Measurements from ENCODE around the gene AGBL1. TPM values are rescaled to one million over a fixed set of nuclear protein-coding genes. Genes with fewer than 3 reads are reported as not detected.

The AGBL1 gene
- total RNA-seq, 2 donors from 2014 or later, result not detected

GRCh38 chr15:86347245-86347644 lies 267.6 kb downstream of the AGBL1 start:
- 50 to 54% methylated on average over 2 of the region's 2 CpGs for WGBS, 2 donors
- Histone ChIP-seq H3K4me3 (no peak overlapping the region), H3K27ac (no peak overlapping the region), H3K9me3 (no peaks in the 10 kb centered on the region), H3K4me1 (no peaks in the 10 kb centered on the region), H3K36me3 (replicated peaks in 1 of 2; ENCODE audit: insufficient read depth in 1 of 2, low read depth in 2 of 2) (no peaks in the 10 kb centered on the region), H3K27me3 (no peaks in the 10 kb centered on the region)
- DNase-seq, result no peak
- TF ChIP-seq CTCF (IDR thresholded peaks at IDR 0.05) (no peak), POLR2A (IDR thresholded peaks at IDR 0.05) (no peak)
- ATAC-seq, result no peak
- intact Hi-C loops (cut with DNase I), result no loop called here

- Histone ChIP-seq H3K4me3 (no peak overlapping the region), H3K9me3 (no peaks in the 10 kb centered on the region), H3K36me3 (replicated peaks in 1 of 2; ENCODE audit: insufficient read depth in 1 of 2, low read depth in 2 of 2) (no peaks in the 10 kb centered on the region), H3K4me1 (no peaks in the 10 kb centered on the region), H3K27ac (no peak overlapping the region), H3K27me3 (no peaks in the 10 kb centered on the region)
- no peak for ATAC-seq
- 63 to 64% methylated on average over 1 of the region's 1 CpG for WGBS, 2 donors
- intact Hi-C loops (cut with DNase I), result no loop called here
- no peak for DNase-seq
- TF ChIP-seq POLR2A (IDR thresholded peaks at IDR 0.05) (no peak), CTCF (IDR thresholded peaks at IDR 0.05) (no peak)
Measured at GRCh38 chr15:86349565-86349964, 269.9 kb downstream of the AGBL1 start.

- H3K4me3 ChIP-seq, result no peak overlapping the region
- no peak for ATAC-seq
- no peaks in the 10 kb centered on the region for H3K4me1 ChIP-seq
- no peaks in the 10 kb centered on the region for H3K36me3 ChIP-seq (replicated peaks in 1 of 2; ENCODE audit: insufficient read depth in 1 of 2, low read depth in 2 of 2)
- H3K27me3 ChIP-seq, result no peaks in the 10 kb centered on the region
- no peak overlapping the region for H3K27ac ChIP-seq
- TF ChIP-seq CTCF (IDR thresholded peaks at IDR 0.05) (no peak), POLR2A (IDR thresholded peaks at IDR 0.05) (no peak)
- WGBS, 2 donors, result 28 to 36% methylated on average over 1 of the region's 1 CpG
- no peak for DNase-seq
- H3K9me3 ChIP-seq, result no peaks in the 10 kb centered on the region
- intact Hi-C loops (cut with DNase I), result no loop called here
Measured at GRCh38 chr15:86353213-86353612, 273.5 kb downstream of the AGBL1 start.

- no peaks in the 10 kb centered on the region for H3K9me3 ChIP-seq
- no peak overlapping the region for H3K27ac ChIP-seq
- ATAC-seq, result no peak
- no peaks in the 10 kb centered on the region for H3K27me3 ChIP-seq
- H3K36me3 ChIP-seq (replicated peaks in 1 of 2; ENCODE audit: insufficient read depth in 1 of 2, low read depth in 2 of 2), result no peaks in the 10 kb centered on the region
- TF ChIP-seq POLR2A (IDR thresholded peaks at IDR 0.05) (no peak), CTCF (IDR thresholded peaks at IDR 0.05) (no peak)
- intact Hi-C loops (cut with DNase I), result no loop called here
- no peaks in the 10 kb centered on the region for H3K4me1 ChIP-seq
- H3K4me3 ChIP-seq, result no peak overlapping the region
- no peak for DNase-seq
Measured at GRCh38 chr15:86355361-86355760, 275.7 kb downstream of the AGBL1 start.

GRCh38 chr15:86355801-86356200 lies 276.1 kb downstream of the AGBL1 start:
- no peak for TF ChIP-seq CTCF (IDR thresholded peaks at IDR 0.05)
- TF ChIP-seq POLR2A (IDR thresholded peaks at IDR 0.05), result no peak
- Histone ChIP-seq H3K4me1 (no peaks in the 10 kb centered on the region), H3K9me3 (no peaks in the 10 kb centered on the region), H3K27me3 (no peaks in the 10 kb centered on the region), H3K4me3 (no peak overlapping the region), H3K27ac (no peak overlapping the region), H3K36me3 (replicated peaks in 1 of 2; ENCODE audit: insufficient read depth in 1 of 2, low read depth in 2 of 2) (no peaks in the 10 kb centered on the region)
- no peak for DNase-seq
- ATAC-seq, result no peak
- intact Hi-C loops (cut with DNase I), result no loop called here
- WGBS, 2 donors, result 19 to 20% methylated on average over 1 of the region's 1 CpG
